HL-60 (cell line): ENCODE results near the gene SREBF1.

Source experiments
- GABPA ChIP-seq: IDR thresholded peaks from 2 replicates; pipeline ENCODE4 v1.6.1; 2012; ENCODE audit warnings: low read depth
- POLR2AphosphoS5 ChIP-seq: IDR thresholded peaks from 2 replicates; pipeline ENCODE4 v1.6.1; 2012; ENCODE audit warnings: low read depth
- SPI1 ChIP-seq: IDR thresholded peaks from 2 replicates; pipeline ENCODE4 v1.6.1; 2012; ENCODE audit warnings: low read depth, mild to moderate bottlenecking, borderline replicate concordance
- TF ChIP-seq, protein P1 (sequence below): IDR thresholded peaks from one replicate; pipeline ENCODE4 v1.5.1; 2011; ENCODE audit warnings: low read length, control low read depth, inconsistent platforms; ENCODE audit not compliant: insufficient read depth
- TF ChIP-seq, protein P2 (sequence below): IDR thresholded peaks from 2 replicates; pipeline ENCODE4 v1.6.1; 2012; ENCODE audit warnings: low read depth; ENCODE audit not compliant: insufficient replicate concordance

DNA sequence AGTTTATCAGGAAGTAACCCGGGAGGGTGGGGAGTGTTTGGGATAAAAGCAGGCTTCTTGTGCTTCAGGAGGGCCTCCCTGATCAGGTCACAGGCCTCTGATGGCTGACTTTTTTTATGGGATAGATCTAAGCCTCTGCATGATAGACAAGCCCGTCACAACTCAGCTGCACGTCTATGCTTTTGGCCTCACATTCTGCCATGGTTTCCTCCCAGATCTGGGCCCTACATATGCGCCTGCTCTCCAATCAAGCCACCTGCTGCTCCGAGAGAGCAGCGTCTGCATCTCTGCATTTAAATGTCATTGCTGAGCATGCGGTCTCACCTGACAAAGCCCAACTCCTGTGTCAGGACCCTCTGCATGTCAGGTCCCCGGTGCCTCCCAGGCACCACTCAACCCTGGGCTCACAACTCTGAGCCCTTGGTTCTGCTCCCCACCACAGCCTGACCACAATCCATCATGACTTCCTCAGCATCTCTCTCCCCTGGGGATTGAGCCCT, 45.3 kb upstream of the SREBF1 start:
- TF ChIP-seq, protein P1, sequence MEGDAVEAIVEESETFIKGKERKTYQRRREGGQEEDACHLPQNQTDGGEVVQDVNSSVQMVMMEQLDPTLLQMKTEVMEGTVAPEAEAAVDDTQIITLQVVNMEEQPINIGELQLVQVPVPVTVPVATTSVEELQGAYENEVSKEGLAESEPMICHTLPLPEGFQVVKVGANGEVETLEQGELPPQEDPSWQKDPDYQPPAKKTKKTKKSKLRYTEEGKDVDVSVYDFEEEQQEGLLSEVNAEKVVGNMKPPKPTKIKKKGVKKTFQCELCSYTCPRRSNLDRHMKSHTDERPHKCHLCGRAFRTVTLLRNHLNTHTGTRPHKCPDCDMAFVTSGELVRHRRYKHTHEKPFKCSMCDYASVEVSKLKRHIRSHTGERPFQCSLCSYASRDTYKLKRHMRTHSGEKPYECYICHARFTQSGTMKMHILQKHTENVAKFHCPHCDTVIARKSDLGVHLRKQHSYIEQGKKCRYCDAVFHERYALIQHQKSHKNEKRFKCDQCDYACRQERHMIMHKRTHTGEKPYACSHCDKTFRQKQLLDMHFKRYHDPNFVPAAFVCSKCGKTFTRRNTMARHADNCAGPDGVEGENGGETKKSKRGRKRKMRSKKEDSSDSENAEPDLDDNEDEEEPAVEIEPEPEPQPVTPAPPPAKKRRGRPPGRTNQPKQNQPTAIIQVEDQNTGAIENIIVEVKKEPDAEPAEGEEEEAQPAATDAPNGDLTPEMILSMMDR = no peak
- TF ChIP-seq GABPA (no peak), POLR2AphosphoS5 (no peak), SPI1 (no peak)
- TF ChIP-seq, protein P2, sequence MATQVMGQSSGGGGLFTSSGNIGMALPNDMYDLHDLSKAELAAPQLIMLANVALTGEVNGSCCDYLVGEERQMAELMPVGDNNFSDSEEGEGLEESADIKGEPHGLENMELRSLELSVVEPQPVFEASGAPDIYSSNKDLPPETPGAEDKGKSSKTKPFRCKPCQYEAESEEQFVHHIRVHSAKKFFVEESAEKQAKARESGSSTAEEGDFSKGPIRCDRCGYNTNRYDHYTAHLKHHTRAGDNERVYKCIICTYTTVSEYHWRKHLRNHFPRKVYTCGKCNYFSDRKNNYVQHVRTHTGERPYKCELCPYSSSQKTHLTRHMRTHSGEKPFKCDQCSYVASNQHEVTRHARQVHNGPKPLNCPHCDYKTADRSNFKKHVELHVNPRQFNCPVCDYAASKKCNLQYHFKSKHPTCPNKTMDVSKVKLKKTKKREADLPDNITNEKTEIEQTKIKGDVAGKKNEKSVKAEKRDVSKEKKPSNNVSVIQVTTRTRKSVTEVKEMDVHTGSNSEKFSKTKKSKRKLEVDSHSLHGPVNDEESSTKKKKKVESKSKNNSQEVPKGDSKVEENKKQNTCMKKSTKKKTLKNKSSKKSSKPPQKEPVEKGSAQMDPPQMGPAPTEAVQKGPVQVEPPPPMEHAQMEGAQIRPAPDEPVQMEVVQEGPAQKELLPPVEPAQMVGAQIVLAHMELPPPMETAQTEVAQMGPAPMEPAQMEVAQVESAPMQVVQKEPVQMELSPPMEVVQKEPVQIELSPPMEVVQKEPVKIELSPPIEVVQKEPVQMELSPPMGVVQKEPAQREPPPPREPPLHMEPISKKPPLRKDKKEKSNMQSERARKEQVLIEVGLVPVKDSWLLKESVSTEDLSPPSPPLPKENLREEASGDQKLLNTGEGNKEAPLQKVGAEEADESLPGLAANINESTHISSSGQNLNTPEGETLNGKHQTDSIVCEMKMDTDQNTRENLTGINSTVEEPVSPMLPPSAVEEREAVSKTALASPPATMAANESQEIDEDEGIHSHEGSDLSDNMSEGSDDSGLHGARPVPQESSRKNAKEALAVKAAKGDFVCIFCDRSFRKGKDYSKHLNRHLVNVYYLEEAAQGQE = no peak
